H9 (cell line): Measurements from ENCODE around the gene ACOT13. TPM values are rescaled to one million over a fixed set of nuclear protein-coding genes. Genes with fewer than 3 reads are reported as not detected.
A peak's percentile ranks its signal among the peaks of the same experiment; 100 is the strongest.

Source experiments
- DNase-seq: peaks from one replicate; pipeline ENCODE4 v3.0.0-alpha.2; 2017
- H2AFZ ChIP-seq: one replicate; pipeline ENCODE4 v1.6.1; 2013; ENCODE audit warnings: mild to moderate bottlenecking, low read length, control low read depth, moderate library complexity
- H2AK5ac ChIP-seq: 2 replicates; pipeline ENCODE4 v1.6.1; 2013; ENCODE audit warnings: low read length, control low read depth, mixed read lengths; ENCODE audit not compliant: insufficient read length
- H2BK120ac ChIP-seq: one replicate; pipeline ENCODE4 v1.6.1; 2013; ENCODE audit warnings: low read depth, mild to moderate bottlenecking, low read length, control low read depth, inconsistent platforms; ENCODE audit not compliant: poor library complexity, severe bottlenecking
- H2BK12ac ChIP-seq: 2 replicates; pipeline ENCODE4 v1.6.1; 2013; ENCODE audit warnings: low read length, control low read depth, mixed read lengths, low read depth; ENCODE audit not compliant: insufficient read length
- H2BK15ac ChIP-seq: 2 replicates; pipeline ENCODE4 v1.6.1; 2013; ENCODE audit warnings: low read depth, low read length, control low read depth
- H2BK20ac ChIP-seq: one replicate; pipeline ENCODE4 v1.6.1; 2013; ENCODE audit warnings: low read depth, mild to moderate bottlenecking, low read length, control low read depth, inconsistent platforms; ENCODE audit not compliant: poor library complexity, severe bottlenecking
- H2BK5ac ChIP-seq: 2 replicates; pipeline ENCODE4 v1.6.1; 2013; ENCODE audit warnings: low read length, control low read depth, mixed read lengths; ENCODE audit not compliant: insufficient read length
- H3K14ac ChIP-seq: 2 replicates; pipeline ENCODE4 v1.6.1; 2013; ENCODE audit warnings: low read length, control low read depth; ENCODE audit not compliant: insufficient read depth
- H3K18ac ChIP-seq: 2 replicates; pipeline ENCODE4 v1.6.1; 2013; ENCODE audit warnings: low read depth, mild to moderate bottlenecking, mixed read lengths, low read length, control low read depth; ENCODE audit not compliant: insufficient read length
- H3K23ac ChIP-seq: 2 replicates; pipeline ENCODE4 v1.6.1; 2013; ENCODE audit warnings: low read length, control low read depth, mixed read lengths, low read depth; ENCODE audit not compliant: insufficient read length
- H3K23me2 ChIP-seq: 2 replicates; pipeline ENCODE4 v1.6.1; 2013; ENCODE audit warnings: low read depth, mild to moderate bottlenecking, mixed read lengths, low read length, control low read depth; ENCODE audit not compliant: insufficient read length, poor library complexity, severe bottlenecking
- H3K27ac ChIP-seq: 2 replicates; pipeline ENCODE4 v1.5.1; 2013; ENCODE audit warnings: low read length, control low read depth, mixed read lengths, low read depth; ENCODE audit not compliant: insufficient read length
- H3K27me3 ChIP-seq: 2 replicates; pipeline ENCODE4 v1.6.1; 2013; ENCODE audit warnings: low read length, control low read depth, inconsistent platforms; ENCODE audit not compliant: insufficient read depth
- H3K4ac ChIP-seq: 2 replicates; pipeline ENCODE4 v1.6.1; 2013; ENCODE audit warnings: low read depth, mild to moderate bottlenecking, control low read depth, inconsistent platforms, low read length, moderate library complexity
- H3K4me1 ChIP-seq: 2 replicates; pipeline ENCODE4 v1.6.1; 2013; ENCODE audit warnings: low read length, control low read depth, inconsistent platforms; ENCODE audit not compliant: insufficient read depth
- H3K4me2 ChIP-seq: 2 replicates; pipeline ENCODE4 v1.6.1; 2013; ENCODE audit warnings: low read length, control low read depth, mixed read lengths; ENCODE audit not compliant: insufficient read length, insufficient read depth
- H3K56ac ChIP-seq: 2 replicates; pipeline ENCODE4 v1.6.1; 2013; ENCODE audit warnings: low read depth, mild to moderate bottlenecking, mixed read lengths, low read length, control low read depth; ENCODE audit not compliant: insufficient read length
- H3K79me1 ChIP-seq: 2 replicates; pipeline ENCODE4 v1.6.1; 2013; ENCODE audit warnings: low read depth, mild to moderate bottlenecking, moderate library complexity, low read length, control low read depth, inconsistent platforms; ENCODE audit not compliant: insufficient read depth, poor library complexity, severe bottlenecking
- H3K79me2 ChIP-seq: 2 replicates; pipeline ENCODE4 v1.6.1; 2013; ENCODE audit warnings: low read length, control low read depth, inconsistent platforms; ENCODE audit not compliant: insufficient read depth
- H3K9ac ChIP-seq: 2 replicates; pipeline ENCODE4 v1.6.1; 2013; ENCODE audit warnings: low read length, control low read depth, mixed read lengths; ENCODE audit not compliant: insufficient read length; ENCODE audit errors: extremely low read depth
- H3K9me3 ChIP-seq: one replicate; pipeline ENCODE4 v1.6.1; 2013; ENCODE audit warnings: low read depth, low read length, inconsistent platforms; ENCODE audit not compliant: control insufficient read depth
- H3T11ph ChIP-seq: one replicate; pipeline ENCODE4 v1.6.1; 2013; ENCODE audit warnings: mild to moderate bottlenecking, low read length, control low read depth, inconsistent platforms
- H4K20me1 ChIP-seq: one replicate; pipeline ENCODE4 v1.6.1; 2013; ENCODE audit not compliant: control insufficient read depth, insufficient read length, insufficient read depth
- H4K5ac ChIP-seq: 2 replicates; pipeline ENCODE4 v1.6.1; 2013; ENCODE audit warnings: low read depth, mild to moderate bottlenecking, mixed read lengths, low read length, control low read depth; ENCODE audit not compliant: insufficient read length
- H4K8ac ChIP-seq: replicated peaks from 2 replicates; pipeline ENCODE4 v1.6.1; 2013; ENCODE audit warnings: low read length, control low read depth, mixed read lengths, low read depth; ENCODE audit not compliant: insufficient read length
- H4K91ac ChIP-seq: 2 replicates; pipeline ENCODE4 v1.6.1; 2013; ENCODE audit warnings: low read depth, mild to moderate bottlenecking, moderate library complexity, mixed read lengths, low read length, control low read depth; ENCODE audit not compliant: insufficient read length
- H3K27ac Mint-ChIP-seq, 3 experiments: 2 replicates in 2 of 3; 3 replicates in 1 of 3; pipeline ENCODE4 v1.8.0; 2020 to 2021; ENCODE audit warnings: mixed read lengths in 3 of 3, mild to moderate bottlenecking in 1 of 3, moderate library complexity in 1 of 3
- H3K27me3 Mint-ChIP-seq: 2 replicates; pipeline ENCODE4 v1.8.0; 2021; ENCODE audit warnings: low read depth, mild to moderate bottlenecking, moderate library complexity, mixed read lengths
- H3K36me3 Mint-ChIP-seq, 3 experiments: 2 replicates in 2 of 3; 3 replicates in 1 of 3; pipeline ENCODE4 v1.8.0; 2020 to 2021; ENCODE audit warnings: low read depth in 3 of 3, mixed read lengths in 3 of 3; ENCODE audit not compliant: insufficient read depth in 1 of 3
- H3K4me1 Mint-ChIP-seq, 2 experiments: 2 replicates each; pipeline ENCODE4 v1.8.0; 2020; ENCODE audit warnings: mixed read lengths in 2 of 2
- H3K4me3 Mint-ChIP-seq, 2 experiments: 2 replicates in 1 of 2; 3 replicates in 1 of 2; pipeline ENCODE4 v1.8.0; 2020 to 2021; ENCODE audit warnings: mild to moderate bottlenecking in 2 of 2, mixed read lengths in 2 of 2, moderate library complexity in 1 of 2
- H3K9me3 Mint-ChIP-seq, 2 experiments: 2 replicates in 1 of 2; 3 replicates in 1 of 2; pipeline ENCODE4 v1.8.0; 2020; ENCODE audit warnings: mild to moderate bottlenecking in 2 of 2, mixed read lengths in 2 of 2, moderate library complexity in 1 of 2
- CTCF ChIP-seq: fragments of 200-600 bp; sonication (generic); conservative IDR thresholded peaks from 3 replicates; pipeline ENCODE4 v1.8.0; 2021; ENCODE audit warnings: antibody characterized with exemption, mild to moderate bottlenecking
- WGBS: extraction: QIAGEN DNeasy Blood & Tissue Kit; methylation state at CpG from one replicate; pipeline ENCODE4 v1.1.7; 2013; ENCODE audit warnings: missing lambda C conversion rate, low lambda C conversion rate, mixed read lengths; ENCODE audit not compliant: insufficient read length; ENCODE audit errors: extremely low coverage; 5-methylcytosine and 5-hydroxymethylcytosine counted together
- total RNA-seq: library from RNA; stranded (reverse); gene quantifications from 2 replicates; pipeline ENCODE4 v1.2.1, GENCODE V29; 2021

The ACOT13 gene
- total RNA-seq, 1 experiment from 2014 or later: 38.0 TPM

- no peak overlapping the region for H3K4me3 Mint-ChIP-seq
- Histone ChIP-seq H3T11ph (no peak overlapping the region), H2BK12ac (no peak overlapping the region), H3K23ac (no peak overlapping the region), H2BK5ac (no peak overlapping the region), H2AFZ (no peak overlapping the region), H3K18ac (no peak overlapping the region), H3K9ac (no peak overlapping the region), H3K9me3 (no peaks in the 10 kb centered on the region), H4K5ac (no peak overlapping the region), H3K79me1 (no peaks in the 10 kb centered on the region), H3K79me2 (no peaks in the 10 kb centered on the region; the same call in 1 of the 2 replicates), H2AK5ac (no peak overlapping the region), H4K8ac (no peak overlapping the region), H3K27me3 (no peaks in the 10 kb centered on the region), H3K14ac (no peak overlapping the region), H3K4ac (no peak overlapping the region), H3K27ac (no peak overlapping the region), H2BK15ac (no peak overlapping the region), H3K4me2 (no peak overlapping the region), H2BK120ac (no peak overlapping the region), H3K23me2 (no peaks in the 10 kb centered on the region), H4K91ac (no peak overlapping the region), H3K4me1 (peaks cover 6% of the 10 kb centered on the region; the same call in 1 of the 2 replicates), H2BK20ac (no peak overlapping the region), H4K20me1 (no peaks in the 10 kb centered on the region), H3K56ac (no peak overlapping the region)
- H3K4me1 Mint-ChIP-seq: peaks cover 21 to 28% of the 10 kb centered on the region in 2 experiments
- DNase-seq: no peak
- WGBS: no CpG with 5 or more reads among the region's 1 CpG
- peaks cover 19 to 52% (median 52%) of the 10 kb centered on the region in 3 experiments; a peak in 6 of 7 replicates for H3K36me3 Mint-ChIP-seq
- H3K27me3 Mint-ChIP-seq: no peaks in the 10 kb centered on the region
- H3K9me3 Mint-ChIP-seq: no peaks in the 10 kb centered on the region
- H3K27ac Mint-ChIP-seq: peak overlapping the region; percentile 41 to 69 (median 66); a peak in 2 of 7 replicates
- no peak for TF ChIP-seq CTCF
Observed at GRCh38 chr6:24659561-24659960, 7.3 kb upstream of the ACOT13 start.
